GM06990 (cell line): ENCODE results near the gene GLUD1.
"Not testable (repeated sequence)": the region's sequence is repeated elsewhere in the genome, so short reads cannot be mapped to it uniquely, and the experiment has no call there.

Experiments used
- DNase-seq: peaks from one replicate; pipeline ENCODE4 v3.0.0-alpha.2; 2011; ENCODE audit not compliant: insufficient read length; ENCODE audit errors: extremely low read depth
- H3K27me3 ChIP-seq: replicated peaks from 2 replicates; pipeline ENCODE4 v1.6.0; 2011; ENCODE audit warnings: low read length; ENCODE audit not compliant: control insufficient read depth, insufficient read depth
- H3K36me3 ChIP-seq: 2 replicates; pipeline ENCODE4 v1.5.1; 2011; ENCODE audit warnings: low read length; ENCODE audit not compliant: control insufficient read depth, insufficient read depth
- H3K4me3 ChIP-seq: replicated peaks from 2 replicates; pipeline ENCODE4 v1.5.1; 2011; ENCODE audit warnings: low read depth, mild to moderate bottlenecking, control low read depth, low read length
- TF ChIP-seq, protein P1 (sequence below): IDR thresholded peaks from 2 replicates; pipeline ENCODE4 v1.5.1; 2011; ENCODE audit warnings: low read length, control low read depth, mild to moderate bottlenecking, inconsistent platforms; ENCODE audit not compliant: insufficient read depth, poor library complexity, severe bottlenecking

Gene GLUD1

DNA sequence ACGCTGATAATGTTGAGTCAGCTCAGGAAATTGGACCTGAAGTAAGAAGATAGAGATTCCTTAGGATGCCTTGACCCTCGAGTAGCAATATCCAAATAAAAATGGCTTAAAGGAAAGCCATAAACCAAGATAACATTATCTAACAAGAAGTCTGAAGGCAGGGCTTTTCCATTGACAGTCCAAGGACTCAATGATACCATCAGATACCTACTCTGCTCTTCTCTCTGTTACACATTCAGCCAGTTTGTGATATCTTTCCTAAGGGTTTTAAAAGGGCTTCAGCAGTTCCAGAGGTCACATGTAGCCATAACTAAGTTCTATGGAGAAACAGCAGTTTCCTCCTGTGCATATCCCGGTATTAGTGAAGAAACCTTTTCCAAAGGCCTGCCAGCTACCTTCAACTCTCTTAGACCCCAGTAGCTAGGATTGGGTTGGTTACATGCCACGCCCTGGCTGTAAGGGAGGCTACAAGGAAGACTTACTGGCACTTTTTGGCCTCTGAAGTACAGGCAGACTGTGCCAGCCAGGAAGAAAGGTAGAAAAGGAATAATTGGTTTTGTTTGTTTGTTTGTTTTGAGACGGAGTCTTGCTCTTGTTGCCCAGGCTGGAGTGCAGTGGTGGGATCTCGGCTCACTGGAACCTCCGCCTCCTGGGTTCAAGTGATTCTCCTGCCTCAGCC is 10.9 kb upstream of the GLUD1 start:
- Histone ChIP-seq H3K36me3 (peaks cover 2% of the 10 kb centered on the region), H3K4me3 (no peak overlapping the region), H3K27me3 (no peaks in the 10 kb centered on the region)
- TF ChIP-seq, protein P1, sequence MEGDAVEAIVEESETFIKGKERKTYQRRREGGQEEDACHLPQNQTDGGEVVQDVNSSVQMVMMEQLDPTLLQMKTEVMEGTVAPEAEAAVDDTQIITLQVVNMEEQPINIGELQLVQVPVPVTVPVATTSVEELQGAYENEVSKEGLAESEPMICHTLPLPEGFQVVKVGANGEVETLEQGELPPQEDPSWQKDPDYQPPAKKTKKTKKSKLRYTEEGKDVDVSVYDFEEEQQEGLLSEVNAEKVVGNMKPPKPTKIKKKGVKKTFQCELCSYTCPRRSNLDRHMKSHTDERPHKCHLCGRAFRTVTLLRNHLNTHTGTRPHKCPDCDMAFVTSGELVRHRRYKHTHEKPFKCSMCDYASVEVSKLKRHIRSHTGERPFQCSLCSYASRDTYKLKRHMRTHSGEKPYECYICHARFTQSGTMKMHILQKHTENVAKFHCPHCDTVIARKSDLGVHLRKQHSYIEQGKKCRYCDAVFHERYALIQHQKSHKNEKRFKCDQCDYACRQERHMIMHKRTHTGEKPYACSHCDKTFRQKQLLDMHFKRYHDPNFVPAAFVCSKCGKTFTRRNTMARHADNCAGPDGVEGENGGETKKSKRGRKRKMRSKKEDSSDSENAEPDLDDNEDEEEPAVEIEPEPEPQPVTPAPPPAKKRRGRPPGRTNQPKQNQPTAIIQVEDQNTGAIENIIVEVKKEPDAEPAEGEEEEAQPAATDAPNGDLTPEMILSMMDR = no peak
- no peak for DNase-seq

DNA sequence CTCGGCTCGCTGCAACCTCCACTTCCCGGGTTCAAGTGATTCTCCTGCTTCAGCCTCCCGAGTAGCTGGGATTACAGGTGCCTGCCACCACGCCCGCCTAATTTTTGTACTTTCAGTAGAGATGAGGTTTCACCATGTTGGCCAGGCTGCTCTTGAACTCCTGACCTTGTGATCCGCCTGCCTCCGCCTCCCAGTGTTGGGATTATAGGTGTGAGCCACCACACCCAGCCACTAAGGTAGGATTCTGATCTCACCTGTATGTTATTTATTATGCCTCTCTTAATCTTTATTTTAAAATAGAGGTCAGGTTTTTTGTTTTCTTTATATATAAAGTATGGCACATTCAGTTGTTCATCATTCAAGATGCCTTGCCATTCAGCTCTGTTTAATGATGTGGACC is 10.1 kb upstream of the GLUD1 start:
- not testable (repeated sequence) for H3K27me3 ChIP-seq, DNase-seq, H3K4me3 ChIP-seq, H3K36me3 ChIP-seq

DNA sequence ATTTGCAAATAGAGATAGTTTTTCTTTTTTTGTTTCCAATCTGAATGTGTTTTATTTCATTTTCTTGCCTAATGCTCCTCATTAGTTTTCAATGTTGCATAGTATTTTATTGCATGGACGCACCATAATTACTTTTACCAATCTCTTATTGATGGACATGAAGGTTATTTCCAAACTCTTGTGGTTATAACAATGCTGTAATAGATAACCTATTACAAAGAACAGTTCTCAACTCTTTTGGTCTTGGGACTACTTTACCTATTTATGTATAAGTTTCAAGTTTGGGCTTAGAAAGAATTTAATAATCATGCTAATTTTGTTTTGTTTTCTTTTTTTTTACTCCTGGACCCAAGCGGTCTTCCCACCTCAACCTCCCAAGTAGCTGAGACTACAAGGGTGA is 7.4 kb upstream of the GLUD1 start:
- H3K36me3 ChIP-seq = peaks cover 2% of the 10 kb centered on the region
- no peak overlapping the region for H3K4me3 ChIP-seq
- H3K27me3 ChIP-seq = no peaks in the 10 kb centered on the region
- DNase-seq = no peak
- TF ChIP-seq, protein P1 = no peak

DNA sequence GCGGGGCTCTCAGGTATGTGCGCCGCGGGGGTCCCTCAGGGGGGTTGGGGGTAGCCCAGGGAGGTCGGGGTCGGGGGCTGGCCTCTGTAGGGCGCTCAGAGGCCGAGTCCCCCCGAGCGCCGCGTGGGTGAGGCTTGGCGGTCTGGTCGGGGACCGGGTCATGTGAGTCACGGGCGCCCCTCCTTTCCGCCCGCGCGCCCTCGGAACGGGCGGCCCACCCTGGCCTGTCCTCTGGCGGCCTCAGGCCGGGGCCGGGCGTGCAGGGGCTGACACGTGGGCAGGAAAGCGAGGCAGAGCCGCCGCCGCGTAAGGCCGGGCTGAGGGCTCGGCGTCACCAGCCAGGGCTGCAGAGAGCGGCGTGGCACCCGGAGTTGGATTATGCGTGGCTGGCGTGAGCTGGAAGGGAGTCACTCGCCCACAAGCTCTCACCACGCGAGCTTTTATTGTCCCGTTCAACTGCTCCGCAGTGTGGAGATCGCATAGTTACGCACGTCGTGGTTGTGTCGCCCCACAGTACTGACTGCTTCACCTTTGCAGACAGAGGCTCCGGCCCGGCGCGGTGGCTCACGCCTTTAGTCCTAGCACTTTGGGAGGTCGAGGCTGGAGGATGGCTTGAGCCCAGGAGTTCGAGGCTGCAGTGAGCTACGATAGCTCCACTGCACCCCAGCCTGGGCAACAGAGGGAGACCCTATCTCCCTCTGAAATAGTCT is 748 bp upstream of the GLUD1 start:
- peak; percentile 91 for DNase-seq
- Histone ChIP-seq H3K36me3 (no peaks in the 10 kb centered on the region; the same call in 1 of the 2 replicates), H3K27me3 (no peaks in the 10 kb centered on the region), H3K4me3 (peak overlapping the region; percentile 84)
- TF ChIP-seq, protein P1 = no peak

DNA sequence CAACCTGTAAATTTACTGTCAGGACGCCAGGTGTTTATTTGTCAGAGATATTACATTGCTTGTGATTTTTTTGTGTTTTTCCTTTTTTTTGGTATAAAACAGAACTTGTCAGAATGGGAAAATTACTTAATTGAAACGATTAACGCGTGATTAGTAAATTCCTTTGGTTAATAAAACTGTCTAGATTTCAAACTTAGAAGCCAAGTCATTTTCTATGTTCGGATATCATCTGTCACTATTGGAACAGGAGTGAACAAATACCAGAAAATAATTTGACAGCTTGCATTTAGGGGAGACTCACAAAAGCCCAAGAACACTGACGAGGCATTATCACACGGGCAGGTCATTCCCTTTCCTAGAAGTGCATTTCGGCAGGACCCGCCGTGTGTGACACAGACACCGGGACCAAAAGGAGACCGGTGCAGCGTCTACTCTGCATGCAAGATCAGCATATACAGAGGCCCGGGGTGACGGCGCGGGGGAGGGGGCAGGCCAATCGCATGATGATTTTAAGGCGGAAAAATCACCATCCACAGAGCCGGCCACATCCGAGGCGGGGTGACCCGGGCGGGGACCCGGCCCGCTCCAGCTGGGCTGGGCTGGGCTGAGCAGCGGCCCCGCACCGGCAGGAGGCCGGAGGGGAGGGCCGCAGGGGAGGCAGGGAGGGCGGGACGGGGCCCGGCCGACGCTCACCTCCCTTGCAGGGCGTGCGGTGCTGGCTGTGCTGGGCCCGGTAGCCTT is 841 bp downstream of the GLUD1 start:
- Histone ChIP-seq H3K27me3 (no peaks in the 10 kb centered on the region), H3K36me3 (no peaks in the 10 kb centered on the region; the same call in 1 of the 2 replicates), H3K4me3 (peak overlapping the region; percentile 88)
- TF ChIP-seq, protein P1 = no peak
- peak; percentile 83 for DNase-seq
